Activated gamma-delta T cell treated with Interleukin-2 at 50 U/mL for 16 hours (primary cell): ENCODE data around the gene ADCY3.

Experiments
- DNase-seq: peaks from one replicate; pipeline ENCODE4 v3.0.0-alpha.2; 2020

ADCY3 gene

DNA sequence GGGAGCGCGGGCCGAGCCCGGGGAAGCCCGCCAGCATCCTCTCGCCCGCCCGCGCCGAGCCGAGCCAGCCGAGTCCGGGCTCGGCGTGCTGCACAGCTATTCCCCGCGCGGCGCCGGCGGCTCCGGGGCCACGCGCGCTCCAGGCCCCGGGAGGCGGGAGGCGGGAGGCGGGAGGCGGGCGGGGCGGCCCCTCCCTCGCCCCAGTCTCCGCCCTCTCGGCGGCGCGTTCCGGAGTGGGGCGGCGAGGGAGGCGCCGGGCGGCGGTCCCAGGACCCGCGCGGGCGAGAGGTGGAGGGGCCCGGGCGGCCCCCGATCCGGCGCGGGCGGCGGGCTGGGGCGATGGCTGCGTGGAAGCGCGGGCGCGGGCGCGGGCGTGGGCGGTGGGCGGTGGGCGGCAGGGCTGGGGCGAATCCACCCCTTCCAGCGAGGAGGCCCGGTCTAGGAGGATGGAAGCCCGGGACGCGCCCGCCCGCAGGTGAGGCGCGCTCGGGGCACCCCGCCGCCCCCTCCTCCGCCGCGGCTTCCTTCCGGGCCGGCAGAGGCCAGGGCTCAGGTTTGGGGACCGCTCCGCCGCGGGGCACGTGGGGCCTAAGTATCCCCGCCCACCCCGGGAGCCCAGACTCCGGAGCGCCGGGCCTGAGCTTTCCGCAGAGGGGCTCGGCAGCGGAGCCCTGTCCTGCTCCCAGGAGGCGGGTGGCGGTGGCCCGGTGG lies at the start of gene ADCY3:
Gene ADCY3 (minus strand): TSS at position 140 of the 711 bp plus-strand sequence. CDS start 1,250 bp downstream, outside the sequence.
- DNase-seq, result peak; percentile 61

DNA sequence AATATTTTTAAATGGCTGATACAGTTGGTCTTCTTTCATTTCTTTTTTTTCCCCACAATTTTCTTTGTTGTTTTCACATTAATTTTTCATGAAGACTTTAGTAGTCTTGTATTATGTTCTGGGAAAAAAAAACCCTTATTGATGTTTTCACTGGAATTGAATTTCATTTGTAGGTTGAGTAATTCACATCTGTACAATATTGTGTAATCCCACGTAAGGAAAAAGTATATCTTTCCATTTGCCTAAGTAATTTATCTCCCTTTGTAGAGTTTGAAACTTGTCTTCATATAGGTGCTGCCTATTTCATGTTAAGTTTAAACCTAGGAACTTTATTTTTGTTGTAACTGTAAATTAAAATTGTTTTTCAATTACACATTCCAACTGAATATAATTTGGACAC lies 49.7 kb upstream of the ADCY3 start:
- DNase-seq, result no peak

DNA sequence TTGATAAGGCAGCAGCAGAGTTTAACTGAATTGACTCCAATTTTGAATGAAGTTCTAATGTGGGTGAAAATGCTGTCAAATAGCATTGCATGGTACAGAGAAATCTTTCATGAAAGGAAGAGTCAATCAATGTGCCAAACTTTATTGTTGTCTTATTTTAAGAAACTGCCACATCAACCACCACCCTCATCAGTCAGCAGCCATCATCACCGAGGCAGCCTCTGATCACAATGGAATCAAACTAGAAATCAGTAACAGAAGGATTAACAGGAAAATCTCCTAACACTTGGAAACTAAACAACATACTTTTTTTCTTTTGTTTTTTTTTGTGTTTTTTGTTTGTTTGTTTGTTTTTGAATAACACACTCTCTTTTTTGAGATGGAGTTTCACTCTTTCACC lies 41.9 kb upstream of the ADCY3 start:
- no peak for DNase-seq

DNA sequence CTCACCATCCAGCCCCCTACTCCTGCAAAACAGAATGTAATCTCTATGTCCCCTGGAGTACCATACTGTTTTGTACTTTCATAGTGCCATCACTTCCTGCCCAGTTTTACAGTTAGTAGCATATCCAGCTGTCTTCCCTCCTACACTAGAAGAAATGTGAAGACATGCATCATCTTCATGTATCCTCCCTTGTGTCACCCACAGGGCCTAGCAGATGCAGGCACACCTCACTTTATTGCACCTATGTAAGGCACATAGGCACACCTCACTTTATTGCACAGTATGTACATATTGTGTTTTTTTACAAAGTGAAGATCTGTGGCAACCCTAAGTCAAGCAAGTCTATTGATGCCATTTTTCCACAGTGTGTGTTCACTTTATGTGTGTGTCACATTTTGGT lies 39.7 kb upstream of the ADCY3 start:
- no peak for DNase-seq

DNA sequence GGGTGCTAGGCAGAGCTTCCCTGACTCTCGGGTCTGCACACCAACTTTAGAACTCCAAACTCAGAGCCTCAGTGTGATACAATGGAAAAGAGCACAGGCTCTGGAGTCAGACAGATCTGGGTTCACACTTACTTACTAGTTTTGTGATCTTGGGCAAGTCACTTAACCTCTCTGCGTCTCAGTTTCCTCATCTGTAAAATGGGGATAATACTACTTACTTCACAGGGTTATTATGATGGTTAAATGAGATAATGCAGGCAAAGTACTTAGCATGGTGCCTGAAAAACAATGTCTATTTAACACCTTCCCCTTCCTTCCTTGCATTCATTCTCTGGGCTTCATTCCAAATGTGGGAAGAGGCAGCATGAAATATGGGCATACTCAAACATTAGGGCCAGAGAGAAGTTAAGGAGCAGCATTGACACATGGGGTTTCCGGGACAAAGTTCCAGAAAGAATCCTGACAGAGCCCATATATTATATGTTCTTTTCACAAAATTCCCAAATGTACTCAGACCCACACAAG lies 38.4 kb upstream of the ADCY3 start:
- DNase-seq, result no peak

DNA sequence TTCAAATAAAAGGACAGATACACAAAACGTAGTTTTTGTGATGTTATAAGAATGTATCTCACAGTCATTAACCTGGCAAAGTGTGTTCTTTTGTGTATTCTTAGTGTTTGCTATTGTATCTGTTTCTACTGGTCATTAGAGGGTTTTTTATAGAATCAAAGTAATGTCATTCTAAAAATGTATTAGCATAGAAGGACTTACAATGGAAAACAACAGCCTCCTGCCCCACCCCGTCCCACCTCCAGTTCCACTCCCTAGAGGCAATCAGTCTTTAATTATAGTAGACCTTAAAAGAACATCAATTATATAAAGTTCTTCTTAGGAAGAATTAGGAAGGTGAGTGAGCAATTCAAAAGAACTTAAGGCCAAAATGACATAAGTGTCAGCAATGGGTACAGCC lies 37.9 kb upstream of the ADCY3 start:
- DNase-seq, result no peak

DNA sequence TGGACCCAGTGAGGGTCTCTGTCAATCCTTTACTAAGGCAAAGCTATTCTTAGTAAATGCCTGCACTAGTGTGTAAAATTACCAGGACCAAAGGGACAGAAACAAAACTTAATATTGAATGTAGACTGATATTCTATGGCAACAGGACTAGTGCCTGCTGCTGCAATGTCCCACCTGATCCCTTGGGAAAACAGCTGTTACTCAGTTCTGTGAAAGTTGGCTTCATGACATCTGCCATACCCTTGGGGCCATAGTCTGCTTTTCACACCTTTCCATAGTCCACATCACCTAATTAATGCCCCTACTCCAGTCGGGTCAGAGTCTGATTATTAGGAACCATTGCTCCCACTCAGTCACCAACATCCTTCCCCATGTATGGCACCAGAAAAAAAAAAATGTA lies 37.2 kb upstream of the ADCY3 start:
- no peak for DNase-seq

DNA sequence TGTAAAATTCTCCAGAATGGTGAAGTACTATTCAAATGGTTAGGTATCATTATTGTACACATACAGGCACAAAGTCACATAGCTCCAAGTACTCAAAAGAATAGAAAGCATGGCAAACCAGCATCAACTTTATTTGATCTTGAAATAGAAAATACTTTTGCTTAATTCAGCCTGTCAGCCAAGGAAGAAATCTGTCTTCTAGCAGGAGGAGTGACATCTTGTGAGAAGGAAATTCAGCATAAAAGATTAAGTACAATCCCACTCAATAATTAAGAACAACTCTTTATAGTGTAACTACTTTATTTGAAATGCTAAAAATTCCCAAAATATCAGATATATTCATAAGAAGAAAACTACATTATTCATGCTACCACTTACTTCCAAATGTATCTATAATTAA lies 35.9 kb upstream of the ADCY3 start:
- DNase-seq, result no peak

DNA sequence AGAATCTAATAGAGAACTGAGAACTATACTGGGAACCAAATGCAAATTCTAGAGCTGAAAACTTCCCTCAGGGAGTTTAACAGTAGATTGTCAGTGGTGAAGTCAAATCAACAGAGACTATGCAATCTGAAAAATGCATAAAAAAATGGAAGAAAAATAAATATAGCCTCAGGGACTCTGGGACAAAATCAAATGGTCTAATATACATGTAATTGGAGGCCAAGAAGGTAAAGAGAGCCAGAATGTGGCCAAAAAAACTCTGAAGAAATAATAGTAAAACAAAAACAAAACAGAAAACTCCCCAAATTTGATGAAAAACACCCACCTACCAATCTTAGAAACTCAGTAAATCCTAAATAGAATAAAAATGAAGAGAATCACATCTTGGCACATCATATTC lies 35.2 kb upstream of the ADCY3 start:
- DNase-seq, result no peak

DNA sequence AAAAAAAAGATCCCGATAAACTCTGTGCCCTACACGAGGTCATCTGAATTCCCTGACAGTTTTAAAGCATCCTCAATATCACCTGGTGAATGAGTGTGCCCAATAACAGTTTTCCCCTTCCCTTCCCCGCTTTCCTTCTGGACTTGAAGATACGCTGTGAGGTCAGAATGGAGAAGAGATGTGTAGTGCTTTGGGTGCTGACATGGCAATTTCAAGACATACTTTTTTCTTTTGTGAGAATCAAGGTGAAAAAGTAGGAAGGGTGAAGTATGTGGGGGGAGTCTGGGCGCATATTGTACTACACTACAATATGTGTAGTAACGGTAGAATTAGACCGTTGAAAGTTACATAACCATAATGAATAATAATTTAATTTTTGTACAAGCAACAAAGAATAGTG lies 30.1 kb upstream of the ADCY3 start:
- no peak for DNase-seq

DNA sequence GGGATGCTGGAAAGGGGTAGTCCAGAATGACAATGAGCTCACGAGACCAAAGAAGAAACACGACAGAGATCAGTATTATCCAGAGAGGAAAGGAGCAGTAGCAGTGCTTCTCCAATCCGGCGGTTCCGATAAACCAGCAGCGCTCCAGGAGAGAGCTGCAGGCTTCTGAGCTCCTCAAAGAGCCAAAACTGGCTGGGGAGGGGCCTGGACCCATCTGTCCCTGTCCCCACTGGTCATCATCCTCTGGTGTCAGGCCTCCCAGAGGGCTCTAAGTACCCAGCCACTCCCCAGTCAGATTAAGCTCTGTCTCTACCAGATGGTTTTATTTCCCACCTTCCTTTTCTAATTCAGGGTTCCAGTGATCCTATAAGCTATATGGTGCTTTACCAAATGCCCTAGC lies 28.5 kb upstream of the ADCY3 start:
- DNase-seq, result no peak

DNA sequence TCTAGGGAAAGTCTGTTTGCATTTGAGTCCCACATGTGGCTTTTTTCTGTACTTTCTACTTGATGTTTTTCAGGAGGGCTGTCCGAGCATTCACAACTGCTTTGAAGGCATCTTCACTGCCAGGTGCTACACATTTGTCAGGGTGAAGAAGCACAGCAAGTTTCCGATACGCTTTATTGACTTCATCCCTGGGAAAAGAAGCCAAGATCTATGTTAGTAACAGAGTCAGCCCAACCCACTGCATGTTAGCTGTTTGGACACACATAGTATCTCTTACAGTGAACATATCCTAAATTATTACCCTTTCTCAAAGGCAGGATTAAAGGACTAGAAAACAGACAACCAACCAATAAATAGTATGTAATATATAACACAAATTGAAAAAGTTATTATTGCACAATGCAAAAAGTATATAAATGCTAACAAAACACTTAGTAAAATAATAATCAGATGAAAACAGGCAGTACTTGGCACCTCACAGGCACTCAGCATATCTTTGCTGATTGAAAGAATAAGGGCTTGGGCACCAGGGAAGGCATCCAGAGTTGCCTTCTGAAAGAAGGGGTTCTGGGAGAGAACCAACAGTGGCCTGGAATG lies 27.6 kb upstream of the ADCY3 start:
- no peak for DNase-seq

DNA sequence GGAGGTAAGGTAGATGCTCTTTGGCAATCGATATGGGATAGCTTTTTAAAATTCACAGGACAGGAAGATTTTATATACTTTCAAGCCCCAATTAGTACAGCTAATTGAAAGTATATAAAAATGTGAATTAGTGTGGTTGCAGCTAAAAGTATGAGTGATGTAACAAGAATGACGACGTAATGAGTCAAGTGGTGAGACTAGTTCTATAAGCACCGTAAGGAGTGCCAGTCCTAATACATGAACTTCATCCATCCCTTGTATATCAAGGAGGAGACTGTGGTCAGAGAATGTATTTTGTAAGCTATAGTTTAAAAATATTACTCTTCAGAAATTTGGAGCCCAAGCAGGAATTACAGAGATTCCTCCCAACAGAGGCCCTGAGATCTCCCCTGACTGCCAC lies 25.9 kb upstream of the ADCY3 start:
- DNase-seq, result no peak

DNA sequence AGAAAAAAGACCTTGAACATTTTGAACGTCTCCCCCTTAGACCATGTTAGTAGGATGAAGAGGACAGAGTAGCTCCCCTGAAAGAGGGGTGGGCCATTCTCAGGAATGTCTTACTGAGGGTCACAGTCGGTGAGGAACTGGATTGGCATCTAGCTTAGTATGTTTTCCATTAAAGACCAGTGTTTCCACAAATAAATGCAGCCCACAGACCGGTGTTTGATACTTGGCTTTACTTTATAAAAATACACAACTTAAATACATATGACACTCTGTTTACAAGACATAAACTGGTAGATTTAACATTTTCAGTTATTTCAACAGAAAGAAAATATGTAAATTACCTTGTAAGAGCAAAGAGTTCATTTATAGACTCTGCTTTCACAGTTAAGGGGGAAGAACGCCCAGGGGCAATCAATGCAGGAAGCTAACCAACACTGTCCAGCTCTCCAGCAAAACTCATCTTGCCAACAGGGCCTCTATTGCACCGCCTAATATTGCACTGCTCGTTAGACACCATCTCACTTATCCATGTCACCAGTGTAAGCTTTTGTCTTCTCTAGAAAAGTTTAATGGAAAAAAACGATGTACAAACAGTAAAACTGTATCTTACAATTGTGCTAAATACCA lies 23.5 kb upstream of the ADCY3 start:
- no peak for DNase-seq

DNA sequence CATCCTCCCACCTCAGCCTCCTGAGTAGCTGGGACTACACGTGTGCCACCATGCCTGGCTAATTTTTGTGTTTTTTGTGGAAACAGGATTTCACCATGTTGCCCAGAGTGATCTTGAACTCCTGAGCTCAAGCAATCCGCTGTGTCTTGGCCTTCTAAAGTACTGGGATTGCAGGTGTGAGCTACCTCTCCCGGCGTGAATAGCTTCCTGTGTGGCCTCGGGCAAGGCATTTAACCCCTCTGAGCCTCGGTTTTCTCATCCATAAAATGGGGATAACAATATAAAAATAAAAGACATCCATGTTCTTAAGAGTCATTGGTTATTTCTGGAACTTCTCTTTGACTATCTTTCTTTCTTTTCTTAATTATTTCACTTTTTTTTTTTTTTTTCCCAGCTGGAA lies 19.3 kb upstream of the ADCY3 start:
- DNase-seq, result no peak

DNA sequence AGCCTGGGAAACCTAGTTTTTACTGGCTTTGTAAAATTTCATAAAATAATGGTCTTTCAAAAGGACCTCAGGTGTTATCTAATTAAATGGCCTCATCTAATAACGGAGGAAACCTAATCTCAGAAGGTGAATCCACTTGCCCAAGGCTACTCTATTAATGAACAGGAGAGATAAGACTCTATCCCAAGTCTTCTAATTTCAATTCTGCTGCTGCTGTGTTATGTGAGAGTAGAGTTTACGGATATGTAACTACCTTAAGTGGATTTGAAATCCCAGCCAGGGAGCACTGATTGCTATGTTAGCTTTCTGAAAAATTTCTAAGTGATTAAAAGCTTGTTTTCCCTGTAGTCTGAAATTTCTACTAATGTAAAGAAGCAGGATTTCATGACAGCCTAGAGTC lies 17.2 kb upstream of the ADCY3 start:
- DNase-seq, result no peak

DNA sequence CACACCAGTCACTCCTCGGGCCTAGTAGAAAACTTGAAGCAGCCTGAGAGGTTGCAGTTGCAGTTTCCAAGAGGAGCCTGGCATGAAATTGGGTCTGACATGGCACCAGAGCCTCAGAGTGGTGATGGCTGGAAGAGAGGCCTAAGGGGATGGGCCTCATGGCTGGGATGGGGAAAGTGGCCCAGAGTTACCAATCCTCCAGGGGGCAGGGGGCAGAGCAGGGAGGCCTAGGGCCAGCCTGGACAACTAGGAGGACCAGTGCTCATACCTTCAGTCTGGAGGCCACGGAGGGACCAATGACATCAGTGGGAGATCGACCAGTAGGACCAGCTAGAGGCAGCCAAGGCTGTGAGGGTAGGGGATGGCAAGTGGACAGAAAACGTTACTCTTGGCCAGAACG lies 15.1 kb upstream of the ADCY3 start:
- DNase-seq, result no peak

DNA sequence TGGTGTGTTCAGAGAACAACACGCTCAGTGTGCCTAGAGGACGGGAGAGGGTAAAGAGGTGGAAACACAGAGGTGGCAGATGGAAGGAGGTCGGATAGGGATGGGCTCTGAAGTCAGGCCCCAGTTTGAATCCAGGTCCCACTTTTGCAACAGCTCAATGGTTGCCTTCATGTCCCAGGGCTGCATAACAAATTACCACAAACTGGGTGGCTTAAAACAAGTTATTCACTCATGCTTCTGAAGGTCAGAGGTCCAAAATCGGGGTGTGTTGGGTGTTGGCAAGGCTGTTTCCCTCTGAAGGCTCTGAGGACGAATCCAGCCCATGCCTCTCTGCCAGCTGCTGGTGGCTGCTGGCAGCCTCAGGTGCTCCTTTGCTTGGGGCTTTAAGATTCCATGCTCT lies 12.7 kb upstream of the ADCY3 start:
- no peak for DNase-seq

DNA sequence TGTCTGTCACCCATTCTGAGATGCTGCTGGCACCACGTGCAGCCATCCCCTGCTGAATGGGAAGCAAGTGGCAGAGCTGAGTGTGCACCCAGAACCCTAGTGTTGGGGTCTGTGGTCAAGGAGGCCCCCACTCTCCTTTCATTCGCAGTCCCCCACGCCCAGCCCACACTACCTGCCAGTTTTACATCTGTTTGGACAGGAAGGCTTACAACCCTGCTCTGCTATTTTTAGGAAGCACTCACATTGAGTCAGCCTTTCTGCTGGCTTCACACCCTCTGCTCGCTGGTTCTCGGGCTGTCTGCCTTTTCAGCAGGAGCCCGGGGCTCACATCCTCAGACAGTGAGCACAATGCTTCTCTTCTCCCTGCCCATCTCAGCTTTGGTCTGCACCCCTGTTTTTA lies 10.7 kb upstream of the ADCY3 start:
- DNase-seq, result no peak

DNA sequence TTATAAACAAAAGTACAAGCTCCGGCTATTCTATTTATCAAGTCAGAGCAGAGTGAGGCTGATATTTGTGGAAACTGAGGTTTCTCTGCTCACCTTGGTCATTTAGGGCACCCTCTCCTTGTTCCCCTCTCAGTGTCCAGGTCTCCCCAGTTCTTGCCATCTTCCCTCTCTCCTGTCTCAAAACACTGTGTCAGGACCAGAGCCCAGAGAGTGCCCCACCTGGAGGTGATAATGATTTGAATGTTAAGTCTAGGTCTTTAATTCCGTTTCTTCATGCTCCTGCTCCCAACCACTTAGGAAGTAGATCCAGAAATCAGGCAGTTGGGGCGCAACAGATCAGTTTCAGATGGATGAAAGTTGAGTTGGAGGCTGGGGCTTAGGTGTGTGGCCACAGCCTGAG lies 9.2 kb upstream of the ADCY3 start:
- no peak for DNase-seq

DNA sequence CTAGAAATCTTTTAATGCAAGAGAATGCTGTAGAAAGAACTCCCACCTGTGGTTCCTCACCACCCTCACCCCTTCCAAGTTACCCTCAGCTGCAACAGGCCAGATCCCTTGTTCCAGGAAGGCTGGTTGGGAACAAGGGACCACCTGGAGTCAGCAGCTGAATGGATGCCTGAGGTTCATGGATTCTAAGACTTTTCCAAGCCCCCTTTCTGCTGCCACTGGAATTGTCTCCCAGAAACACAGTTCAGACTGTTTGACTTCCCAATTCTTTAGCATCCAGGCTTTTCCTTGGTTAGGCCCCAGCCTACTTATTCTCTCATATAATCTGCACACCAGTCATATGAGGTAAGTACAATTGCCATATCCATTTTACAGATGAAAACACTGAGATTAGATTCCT lies 8.0 kb upstream of the ADCY3 start:
- DNase-seq, result no peak

DNA sequence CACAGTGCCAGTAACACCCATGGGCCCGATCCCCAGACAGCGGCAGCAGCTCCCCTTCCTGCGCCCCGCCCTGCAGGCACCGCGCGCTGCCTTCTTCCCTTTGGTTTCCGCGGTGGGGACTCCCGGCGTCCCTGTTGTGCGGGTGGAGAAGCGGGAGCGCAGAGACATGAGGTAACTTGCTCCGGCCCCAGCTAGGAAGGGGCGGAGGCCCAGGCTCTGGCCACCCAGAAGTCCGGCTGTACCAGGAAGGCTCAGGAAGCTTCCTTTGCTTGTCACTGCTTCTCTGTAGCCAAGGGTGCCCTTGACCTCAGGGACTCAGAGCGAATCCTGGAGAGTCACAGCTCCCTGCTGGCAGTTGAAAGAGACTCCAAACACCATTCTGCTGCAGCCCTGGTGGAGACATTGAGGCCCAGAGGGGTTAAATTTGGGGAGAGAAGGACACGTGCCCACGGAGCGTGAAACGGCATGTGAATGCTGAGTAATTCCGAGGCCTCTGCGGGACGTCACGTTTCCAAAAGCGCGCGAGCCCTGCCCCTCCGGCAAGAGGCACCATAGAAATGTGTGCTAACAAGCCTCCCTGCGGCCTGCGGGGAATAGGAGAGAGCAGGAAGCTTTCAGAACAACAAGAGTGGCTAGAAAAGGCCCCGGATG lies 6.7 kb upstream of the ADCY3 start:
- DNase-seq, result no peak

DNA sequence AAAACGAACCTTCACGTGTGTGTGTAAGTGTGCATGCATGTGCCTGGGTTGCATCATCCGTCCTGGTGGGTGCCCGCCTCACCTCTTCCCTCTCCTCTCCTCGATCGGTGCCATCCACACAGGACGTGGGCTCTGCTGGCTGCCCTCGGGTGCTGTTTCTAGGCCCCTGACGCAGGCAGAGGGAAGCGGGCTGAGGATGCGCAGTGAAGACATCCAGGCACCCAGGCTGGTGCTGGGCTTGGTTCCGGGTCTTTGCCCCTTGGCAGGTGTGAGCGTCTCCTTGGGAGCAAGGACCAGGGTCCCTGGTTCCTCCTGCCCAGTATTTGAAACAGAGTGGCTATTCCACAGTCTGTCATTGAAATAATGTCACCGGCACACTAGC lies 6.2 kb upstream of the ADCY3 start:
- no peak for DNase-seq

DNA sequence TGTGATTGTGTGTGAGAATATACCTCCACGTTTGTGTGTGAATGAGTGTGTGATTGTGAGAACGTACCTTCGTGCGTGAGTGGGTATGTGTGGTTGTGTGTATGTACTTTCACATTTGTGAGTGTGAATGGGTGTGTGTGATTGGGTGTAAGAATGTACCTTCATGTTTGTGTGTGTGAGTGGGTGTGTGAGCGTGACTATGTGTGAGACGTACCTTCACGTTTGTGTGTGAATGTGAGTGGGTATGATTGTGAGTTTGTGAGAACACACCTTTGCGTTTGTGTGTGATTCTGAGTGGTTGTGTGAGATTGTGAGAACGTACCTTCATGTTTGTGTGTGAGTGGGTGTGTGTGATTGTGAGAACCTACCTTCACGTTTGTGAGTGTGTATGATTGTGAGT lies 5.8 kb upstream of the ADCY3 start:
- no peak for DNase-seq
